HG03565 (cell line): Measurements from ENCODE around the gene AGAP1.

Source experiments
- ATAC-seq: cut with Tn5 transposase; IDR thresholded peaks from one replicate; pipeline ENCODE4 v1.9.1; 2021; ENCODE audit warnings: mild to moderate bottlenecking, moderate library complexity; ENCODE audit not compliant: unreplicated experiment

Gene AGAP1

DNA sequence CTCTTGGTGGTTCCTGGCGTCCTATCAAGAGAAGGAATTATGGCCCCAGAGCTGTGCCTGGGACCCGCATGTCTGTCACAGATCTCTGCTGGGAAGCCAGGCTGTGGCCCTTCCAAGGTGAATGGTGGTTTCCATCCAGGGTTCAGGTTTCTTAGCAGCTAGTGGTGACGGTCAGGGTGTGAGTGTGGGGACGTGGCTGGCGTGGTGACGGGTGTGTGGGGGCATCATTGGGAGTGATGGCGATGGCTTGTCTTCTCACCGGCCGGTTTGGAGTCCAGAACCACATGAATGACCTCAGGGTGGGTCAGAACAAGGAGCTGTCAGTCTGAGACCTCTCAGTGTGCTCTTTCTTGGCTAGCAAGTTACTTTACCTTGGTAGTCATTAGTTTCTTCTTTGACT, 52.6 kb downstream of the AGAP1 start:
- ATAC-seq, result no peak

DNA sequence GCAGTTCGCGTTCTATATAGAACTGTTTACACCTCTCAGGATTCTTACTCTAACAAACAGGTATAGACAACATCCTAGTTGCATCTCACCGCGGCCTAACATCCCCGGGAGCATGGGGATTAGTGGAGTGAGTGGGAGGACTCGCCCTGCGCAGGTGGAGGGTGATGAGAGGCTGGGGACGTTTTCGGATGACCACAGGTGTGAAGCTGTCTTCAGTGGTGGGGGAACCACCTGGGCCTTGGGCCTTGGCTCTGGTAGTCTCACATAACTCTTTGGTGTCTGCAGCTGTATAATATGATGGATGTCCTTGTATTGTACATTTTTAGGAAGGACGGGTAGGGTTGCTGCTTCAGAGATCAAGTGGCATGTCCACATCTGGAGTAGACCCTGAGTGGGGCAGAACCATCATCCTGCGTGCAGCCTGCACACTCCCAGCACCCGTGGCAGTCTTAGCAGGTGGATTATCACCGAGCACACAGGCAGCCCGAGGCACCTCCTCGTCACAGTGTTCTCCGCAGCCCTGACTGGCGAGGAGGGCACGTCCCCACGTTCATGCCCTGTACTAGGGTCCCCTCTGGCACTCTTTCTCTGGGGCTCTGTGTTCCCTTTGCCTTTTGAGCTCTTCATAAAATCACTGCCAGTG, 56.0 kb downstream of the AGAP1 start:
- ATAC-seq, result no peak

DNA sequence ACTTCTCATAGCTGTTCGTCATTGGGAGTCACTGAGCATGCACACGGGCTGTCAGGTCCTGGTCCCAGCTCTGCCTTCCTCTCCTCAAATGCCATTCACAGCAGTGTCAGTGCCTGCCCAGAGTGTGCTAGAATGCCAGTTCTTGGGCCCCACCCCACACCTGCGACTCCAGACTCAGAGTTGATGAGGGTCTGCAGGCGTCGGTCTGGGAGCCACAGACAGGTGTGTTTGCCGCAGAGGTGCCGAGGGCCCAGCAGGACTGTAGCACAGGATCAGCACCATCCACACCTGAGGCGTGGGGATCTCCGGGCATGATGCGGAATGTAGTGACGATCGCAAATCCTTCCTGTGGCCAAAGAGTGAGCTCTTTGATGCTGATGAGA, 56.5 kb downstream of the AGAP1 start:
- no peak for ATAC-seq

DNA sequence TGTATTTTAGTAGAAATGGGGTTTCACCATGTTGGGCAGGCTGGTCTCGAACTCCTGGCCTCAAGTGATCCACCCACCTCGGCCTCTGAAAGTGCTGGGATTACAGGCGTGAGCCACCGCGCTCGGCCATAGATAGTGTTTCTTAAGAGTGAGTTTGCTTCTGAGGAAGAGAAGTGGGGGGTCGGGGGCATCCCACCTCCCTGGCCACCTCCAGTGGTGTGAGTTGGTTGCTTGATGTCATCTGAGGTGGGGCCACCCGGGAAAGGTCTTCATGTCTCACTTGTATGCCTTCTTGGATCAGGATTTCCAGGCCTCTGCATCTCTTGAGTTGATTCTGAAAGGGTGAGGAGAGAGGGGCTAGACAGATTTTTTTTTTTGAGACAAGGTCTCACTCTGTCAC, 57.1 kb downstream of the AGAP1 start:
- no peak for ATAC-seq

DNA sequence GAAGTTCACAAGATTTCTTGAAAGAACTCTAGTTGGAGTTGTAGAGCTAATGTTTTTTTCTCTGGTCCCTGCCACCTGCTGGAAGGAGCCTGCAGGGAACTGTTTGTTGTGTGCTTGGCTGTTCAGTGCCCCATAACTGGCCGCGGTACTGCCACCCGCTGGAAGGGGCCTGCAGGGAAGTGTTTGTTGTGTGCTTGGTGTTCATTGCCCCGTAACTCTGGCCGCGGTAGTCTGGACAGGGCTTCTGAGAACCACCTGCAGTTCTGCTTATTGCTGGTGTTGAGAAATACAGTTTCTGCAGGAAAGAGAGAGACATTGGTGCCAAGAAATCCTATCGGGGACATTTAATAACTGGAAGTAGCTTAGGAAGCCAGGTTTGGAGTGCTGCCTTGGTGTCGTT, 58.1 kb downstream of the AGAP1 start:
- no peak for ATAC-seq

DNA sequence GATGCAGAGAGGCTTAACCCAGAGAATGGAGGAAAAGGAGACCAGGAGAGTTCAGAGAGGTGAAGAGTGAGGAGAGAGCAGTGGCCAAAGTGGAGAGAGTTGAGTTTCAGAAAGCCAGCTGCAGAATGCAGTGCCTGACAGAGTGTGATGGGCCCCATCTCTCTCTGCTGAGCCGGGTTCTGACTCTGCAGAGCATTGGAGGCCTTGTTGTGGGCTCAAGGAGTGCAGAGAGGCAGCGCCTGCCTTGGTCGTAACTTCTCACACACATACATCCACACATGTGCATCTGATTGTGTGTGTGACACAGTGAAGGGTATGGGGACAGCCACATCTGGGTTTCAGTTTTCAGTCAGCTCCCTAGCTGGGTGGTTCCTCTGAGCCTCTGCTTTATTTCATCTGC, 58.8 kb downstream of the AGAP1 start:
- ATAC-seq, result no peak

DNA sequence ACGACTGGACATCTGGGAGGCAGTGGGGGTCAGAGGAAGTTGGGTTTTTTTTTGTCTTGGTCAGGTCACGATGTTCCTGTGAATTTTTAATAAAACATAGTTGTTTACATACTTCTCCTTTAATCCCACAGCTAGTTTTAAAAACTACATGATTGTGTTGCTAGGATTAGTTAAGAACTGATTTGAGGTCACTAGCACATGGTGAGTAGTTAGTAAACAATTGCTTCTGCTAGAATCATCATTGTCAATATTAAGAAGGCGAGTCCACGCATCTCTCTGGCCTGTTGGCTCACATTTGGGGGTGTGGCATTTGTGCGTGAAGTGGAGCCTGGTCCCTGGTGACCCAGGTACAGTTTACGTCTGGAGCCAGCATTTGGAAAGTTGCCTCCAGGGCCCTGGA, 59.4 kb downstream of the AGAP1 start:
- no peak for ATAC-seq

DNA sequence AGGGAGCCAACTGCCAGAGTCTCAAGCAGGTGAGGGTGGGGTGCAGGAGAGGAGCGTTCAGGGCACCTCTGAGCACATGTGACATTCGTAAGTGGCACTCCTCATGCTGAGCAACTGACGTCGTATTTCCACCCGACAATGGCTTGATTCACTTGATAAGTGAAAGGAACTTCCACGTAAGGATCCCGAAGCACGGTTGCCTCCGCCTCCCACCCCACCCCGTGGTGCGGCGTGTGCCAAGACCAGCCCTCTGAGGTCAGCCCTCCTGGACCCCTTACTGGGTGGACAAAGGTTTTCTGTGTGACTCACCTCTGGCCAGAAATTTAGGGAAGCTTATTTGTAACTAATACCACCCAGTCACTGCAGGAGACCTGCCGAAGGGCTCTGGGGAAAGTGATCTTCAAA, 59.9 kb downstream of the AGAP1 start:
- no peak for ATAC-seq

DNA sequence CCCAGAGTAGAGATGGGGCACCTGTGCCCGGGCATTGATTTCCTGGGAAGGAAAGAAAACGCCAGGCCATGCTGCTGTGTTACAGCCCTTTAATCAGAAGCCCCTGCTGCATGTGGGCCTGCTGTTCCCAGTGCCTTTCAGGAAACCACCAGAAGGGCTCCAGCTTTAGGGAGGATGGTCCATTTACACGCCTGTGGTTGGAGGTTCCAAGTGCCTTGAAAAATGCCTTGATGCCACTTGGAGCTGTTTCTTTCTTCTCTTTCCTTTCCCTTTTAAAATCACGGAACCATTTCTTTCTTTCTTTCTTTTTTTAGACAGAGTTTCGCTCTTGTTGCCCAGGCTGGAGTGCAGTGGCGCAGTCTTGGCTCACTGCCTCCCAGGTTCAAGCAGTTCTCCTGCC, 60.5 kb downstream of the AGAP1 start:
- ATAC-seq, result no peak

DNA sequence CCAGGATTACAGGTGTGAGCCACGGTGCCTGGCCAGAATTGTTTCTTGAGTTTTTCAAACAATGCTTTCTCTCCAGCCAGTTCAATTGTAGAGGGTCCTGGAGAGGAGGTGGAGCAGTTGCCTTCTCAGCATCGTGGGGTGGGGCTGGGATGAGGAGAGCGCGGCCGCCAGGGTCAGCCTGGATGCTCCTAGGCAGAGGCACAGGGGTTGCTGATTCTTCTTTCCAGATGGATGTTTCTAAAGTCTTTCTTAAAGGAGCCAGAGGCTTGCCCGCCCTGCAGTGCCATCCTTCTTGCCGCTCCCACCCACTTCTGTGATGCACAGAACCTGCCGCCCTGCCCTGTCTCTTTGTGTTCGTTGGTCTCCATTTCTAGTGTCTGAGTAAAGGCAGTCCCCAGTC, 61.1 kb downstream of the AGAP1 start:
- ATAC-seq, result no peak

DNA sequence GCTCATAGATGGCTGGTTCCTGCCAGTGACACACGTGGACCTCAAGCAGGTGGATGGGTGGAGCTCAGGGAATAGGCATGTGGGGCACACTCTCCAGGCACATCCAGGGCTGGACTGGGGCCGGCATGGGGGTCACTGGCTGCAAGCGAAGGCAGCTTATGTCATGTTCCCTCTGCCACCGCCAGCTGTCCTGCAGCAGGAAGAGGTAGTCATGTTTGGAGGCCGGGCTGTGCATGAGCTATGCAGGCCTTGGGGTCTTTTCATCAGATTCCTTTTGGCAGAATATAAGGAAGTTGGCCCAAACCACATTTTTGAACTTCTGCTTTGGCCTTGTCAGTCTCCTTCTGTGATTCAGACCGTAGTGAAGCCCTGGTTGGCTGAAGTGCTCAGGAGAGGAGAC, 61.5 kb downstream of the AGAP1 start:
- no peak for ATAC-seq

DNA sequence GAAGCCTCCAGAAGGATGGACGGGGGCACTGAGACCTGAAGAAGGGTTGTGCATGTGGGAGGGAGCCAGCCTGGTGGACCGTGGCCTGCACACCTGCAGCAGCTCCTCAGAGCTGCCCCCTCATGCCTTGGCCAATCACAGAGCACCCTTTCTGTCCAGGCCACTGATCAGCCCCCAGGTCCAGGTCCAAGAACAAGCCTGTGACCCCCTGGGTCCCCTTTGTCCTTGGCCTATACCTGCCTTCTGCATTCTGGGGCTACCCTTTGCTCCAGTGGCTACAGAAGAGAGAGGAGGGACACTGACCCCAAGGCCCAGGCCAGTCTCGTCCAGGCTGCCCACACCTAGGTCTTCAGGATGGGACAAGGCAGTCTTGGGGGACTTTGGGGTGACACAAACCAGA, 62.2 kb downstream of the AGAP1 start:
- no peak for ATAC-seq

DNA sequence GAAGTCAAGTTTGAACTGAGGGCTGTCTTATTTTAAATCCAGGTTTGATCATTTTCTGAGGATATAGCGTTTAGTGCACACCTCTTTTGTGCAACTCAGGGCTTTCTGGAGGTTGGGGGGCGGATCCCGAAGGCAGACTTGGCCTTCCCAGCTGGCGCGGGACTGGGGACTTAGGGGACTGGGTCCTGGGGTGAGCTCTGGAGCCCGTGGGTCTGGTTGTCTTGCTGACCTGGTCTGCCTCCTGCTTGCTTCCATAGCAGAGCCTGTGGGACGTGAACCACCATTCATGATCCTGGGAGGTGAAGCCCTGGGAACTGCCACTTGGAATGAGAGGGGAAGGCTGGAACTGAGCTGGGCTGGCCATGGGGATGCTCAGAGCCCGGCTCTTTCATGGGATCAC, 63.1 kb downstream of the AGAP1 start:
- no peak for ATAC-seq

DNA sequence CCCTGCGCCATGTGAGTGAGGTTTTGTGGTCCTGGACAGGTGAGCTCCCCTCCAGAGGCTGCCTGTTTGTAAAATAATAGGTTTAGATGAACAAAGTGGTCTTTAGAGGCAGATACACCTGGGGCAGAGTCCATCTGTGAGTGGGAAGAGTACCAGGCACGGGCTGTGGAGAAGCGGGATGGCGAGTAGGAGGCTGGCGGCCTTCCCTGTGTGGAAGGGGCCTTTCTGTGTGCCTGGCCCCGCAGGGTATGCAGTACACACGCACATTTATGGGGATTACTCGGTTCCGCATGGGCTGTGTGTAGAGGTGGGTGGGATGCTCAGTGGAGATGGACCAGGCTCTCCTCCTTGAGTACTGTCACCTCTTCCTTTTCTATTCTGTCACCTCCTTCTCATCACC, 64.1 kb downstream of the AGAP1 start:
- ATAC-seq, result no peak

DNA sequence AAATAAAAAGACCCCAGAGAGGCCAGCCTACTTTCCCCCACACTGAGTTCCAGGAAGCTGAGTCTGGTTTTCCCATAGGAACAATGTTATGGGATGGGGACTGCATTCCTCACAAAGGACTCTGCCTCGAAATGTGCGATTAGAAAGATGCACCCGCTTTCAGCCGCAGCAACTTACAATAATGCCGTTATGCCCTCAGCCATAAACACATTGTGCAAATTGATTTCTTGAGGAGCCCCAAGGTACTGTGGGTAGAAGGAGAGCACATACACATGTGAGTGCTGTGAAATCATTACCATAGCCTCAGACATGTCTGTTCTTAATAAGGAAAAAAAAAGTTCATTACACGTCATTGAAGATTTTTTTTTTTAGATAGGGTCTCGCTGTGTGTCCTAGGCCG, 64.7 kb downstream of the AGAP1 start:
- no peak for ATAC-seq

DNA sequence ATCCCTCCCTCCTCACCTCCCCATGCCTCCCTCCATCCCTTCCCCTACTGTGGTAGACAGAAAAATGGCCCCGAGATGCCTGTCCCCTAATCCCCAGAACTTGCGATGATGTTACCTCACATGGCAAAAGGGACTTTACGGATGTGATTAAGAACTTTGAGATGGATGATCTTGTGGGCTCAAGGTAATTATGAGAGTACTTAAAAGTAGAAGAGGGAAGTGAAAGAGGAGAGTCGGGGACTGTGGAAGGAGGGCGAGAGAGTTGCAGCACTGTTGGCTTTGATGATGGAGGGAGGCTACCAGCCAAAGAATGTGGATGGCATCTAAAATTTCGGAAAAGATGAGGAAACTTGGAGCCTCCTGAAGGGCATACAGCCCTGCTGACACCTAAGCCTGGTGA, 66.5 kb downstream of the AGAP1 start:
- no peak for ATAC-seq

DNA sequence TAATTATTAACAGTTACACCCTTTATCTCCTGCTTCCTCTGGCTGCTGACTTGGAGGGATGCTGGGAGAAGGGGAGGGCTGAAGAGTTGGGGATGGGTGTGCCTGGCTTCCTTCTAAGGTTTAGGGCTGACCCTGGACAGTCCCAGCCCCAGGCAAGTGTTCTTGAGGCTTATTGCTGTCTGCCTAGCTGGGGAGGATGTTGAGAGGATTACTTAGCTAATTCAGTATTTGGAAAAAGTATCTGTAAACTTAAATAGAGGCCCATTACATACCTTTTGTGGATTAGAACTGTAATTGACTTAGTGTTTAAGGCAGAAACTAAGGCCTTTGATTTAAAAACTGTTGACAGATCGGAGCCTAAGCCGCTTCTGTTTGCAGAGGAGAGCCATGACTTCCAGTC, 67.6 kb downstream of the AGAP1 start:
- ATAC-seq, result no peak

DNA sequence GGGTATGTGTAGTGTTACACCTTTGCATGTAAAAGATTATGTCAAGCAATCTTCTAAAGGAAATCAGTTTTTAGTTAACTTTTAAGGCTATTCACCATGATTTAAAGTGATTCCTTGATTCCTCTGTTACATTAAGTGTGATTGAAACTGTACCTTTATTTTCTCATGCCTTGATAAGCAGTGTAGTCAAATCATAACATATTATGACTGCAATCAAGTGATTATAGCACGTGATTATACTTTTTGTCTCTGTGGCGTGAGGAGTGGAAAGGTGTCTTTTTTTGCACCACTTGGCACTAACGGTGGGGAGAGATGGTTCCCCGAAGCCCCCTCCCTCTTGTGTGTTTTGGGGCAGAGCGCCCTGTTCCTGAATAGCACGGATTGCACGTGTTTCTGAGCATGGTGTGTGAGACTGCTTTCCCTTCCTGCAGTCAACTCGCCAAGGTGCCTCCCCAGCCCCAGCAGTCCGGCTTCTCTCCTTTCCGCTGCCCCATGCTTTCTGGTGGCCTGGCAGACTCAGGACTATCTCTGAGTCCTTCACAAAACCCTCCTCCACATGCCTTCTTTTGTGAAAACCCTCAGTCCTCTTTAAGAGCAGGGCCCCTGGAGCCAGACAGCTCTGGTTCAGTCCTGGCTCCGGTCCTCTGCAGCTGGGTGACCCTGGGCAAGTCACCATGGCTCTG, 68.4 kb downstream of the AGAP1 start:
- ATAC-seq, result no peak

DNA sequence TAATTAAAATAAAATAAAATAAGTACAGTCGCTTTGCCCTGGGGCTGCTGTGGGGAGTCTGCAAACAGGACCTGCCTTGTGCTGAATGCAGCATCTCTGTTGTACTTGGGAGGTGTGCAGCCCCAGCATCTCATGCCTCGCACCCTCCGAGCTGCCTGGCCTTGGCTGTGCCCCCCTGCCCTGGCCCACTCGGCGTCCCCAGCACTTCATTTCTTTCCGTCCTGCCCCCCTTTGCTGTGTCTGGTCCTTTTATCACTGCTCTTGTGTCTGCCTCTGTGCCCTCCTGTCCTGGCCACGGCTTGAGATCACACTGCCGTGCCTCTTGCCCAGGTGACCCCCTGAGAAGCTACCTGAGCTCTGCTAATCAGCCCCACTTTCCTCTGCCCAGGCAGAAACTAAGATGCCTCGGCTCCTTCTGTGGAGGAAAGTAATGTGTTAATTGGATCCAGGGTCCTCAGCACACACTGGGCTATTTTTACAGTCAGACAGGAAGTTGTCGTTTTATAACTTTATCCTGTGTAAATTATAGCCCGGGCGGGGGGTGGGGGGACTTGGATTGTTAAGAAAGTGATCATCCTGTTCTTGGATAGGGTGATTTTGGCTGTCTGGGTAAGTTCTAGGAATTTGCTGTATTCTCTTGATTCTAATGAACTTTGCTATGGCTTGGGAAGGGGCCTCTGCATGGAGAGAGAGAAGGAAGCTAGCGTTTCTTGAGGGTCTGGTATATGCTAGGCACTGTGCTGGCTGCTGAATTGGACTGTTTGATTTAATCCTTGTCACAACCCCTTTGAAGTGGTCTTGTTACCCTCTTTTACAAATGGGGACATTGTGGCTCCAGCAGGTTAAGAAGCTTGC, 69.4 kb downstream of the AGAP1 start:
- ATAC-seq, result no peak

DNA sequence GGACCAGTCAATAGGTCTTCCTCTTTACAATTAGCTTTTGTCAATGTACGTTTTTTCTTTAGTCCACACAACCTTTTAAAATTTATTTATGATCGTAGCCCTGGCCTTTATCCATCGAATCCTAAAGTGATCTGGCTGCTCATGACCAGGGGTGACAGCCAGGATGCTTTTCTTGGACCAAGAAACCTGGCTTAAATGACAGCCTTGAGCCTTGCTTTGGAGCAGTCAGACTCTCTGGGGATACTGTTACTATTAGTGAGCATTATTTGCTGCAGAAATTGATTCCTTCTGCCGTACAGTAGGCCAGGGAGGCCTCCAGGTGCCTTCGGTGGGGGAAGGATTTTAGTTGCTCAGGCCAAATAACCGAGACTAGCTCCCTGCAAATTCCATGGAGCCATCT, 70.2 kb downstream of the AGAP1 start:
- ATAC-seq, result no peak

DNA sequence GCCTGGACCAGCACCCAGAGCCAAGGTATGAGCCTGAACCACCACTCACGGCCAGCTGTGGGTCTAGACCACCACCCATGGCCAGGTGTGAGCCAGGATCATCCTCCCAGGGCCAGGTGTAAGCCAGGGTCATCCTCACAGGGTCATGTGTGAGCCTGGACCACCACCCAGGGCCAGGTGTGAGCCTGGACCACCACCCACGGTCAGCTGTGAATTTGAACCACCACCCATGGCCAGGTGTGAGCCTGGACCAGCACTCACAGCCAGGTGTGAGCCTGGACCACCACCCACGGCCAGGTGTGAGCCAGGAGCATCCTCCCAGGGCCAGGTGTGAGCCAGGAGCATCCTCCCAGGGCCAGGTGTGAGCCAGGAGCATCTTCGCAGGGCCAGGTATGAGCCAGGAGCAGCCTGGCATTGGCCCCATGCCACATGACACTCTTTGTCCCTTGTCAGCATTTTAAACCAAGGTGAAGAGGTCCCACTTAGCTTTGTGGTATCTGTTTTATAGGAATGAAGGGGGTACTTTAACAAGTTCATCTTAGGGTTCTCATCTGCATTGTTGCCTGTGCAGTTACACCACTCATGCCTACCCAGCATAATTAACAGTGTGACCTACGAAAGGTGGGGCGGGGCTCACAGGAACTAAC, 71.2 kb downstream of the AGAP1 start:
- no peak for ATAC-seq

DNA sequence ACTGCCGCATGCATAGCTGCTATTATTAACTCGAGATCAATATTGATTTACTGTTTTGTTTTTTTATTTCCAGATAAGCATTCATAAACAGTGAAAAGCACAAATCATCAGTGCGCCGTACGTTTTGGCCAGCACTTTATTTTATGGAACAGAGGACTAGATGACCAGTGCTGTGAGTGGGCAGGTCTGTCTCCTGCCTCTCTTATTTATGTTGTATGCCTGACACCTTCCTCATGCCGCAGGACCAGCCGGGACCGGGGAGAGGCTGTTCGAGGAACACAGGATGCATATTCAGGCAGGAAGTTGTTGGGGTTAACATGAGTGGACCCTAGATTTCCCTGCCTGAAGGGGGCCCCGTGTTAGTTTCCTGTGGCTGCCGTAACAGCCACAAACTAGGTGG, 72.6 kb downstream of the AGAP1 start:
- ATAC-seq, result no peak
